ENCODE measurements around the gene CYB561A3.

CYB561A3 gene

DNA sequence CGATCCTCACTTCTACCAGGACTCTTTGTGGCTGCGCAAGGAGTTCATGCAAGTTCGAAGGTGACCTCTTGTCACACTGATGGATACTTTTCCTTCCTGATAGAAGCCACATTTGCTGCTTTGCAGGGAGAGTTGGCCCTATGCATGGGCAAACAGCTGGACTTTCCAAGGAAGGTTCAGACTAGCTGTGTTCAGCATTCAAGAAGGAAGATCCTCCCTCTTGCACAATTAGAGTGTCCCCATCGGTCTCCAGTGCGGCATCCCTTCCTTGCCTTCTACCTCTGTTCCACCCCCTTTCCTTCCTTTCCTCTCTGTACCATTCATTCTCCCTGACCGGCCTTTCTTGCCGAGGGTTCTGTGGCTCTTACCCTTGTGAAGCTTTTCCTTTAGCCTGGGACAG, 7.0 kb upstream of the CYB561A3 start:
- no peak for DNase-seq (ENCODE audit: low read depth)

DNA sequence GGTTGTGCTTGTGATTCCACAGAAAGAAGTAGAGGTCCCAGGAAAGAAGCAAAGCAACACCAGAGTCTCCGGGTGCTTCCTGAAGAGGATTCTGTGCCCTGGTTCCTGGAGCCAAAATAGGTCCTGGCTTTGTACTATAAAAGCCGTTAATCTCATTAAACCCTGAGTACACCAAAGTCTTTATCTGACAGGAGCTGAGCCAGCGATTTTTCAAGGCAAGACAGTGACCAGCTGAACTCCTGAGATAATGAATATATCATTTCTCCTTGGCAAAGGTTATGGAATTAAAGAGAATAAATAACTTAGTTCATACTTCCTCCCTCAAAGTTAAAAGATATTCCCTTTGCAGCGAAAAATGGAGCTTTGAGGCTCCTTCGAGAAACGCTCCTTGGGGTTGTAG, 5.7 kb upstream of the CYB561A3 start:
- TF ChIP-seq, protein P1, sequence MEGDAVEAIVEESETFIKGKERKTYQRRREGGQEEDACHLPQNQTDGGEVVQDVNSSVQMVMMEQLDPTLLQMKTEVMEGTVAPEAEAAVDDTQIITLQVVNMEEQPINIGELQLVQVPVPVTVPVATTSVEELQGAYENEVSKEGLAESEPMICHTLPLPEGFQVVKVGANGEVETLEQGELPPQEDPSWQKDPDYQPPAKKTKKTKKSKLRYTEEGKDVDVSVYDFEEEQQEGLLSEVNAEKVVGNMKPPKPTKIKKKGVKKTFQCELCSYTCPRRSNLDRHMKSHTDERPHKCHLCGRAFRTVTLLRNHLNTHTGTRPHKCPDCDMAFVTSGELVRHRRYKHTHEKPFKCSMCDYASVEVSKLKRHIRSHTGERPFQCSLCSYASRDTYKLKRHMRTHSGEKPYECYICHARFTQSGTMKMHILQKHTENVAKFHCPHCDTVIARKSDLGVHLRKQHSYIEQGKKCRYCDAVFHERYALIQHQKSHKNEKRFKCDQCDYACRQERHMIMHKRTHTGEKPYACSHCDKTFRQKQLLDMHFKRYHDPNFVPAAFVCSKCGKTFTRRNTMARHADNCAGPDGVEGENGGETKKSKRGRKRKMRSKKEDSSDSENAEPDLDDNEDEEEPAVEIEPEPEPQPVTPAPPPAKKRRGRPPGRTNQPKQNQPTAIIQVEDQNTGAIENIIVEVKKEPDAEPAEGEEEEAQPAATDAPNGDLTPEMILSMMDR (conservative IDR thresholded peaks at IDR 0.05; ENCODE audit: low read depth, low read length) = no peak
- H3K4me3 ChIP-seq (ENCODE audit: low read length) = no peak overlapping the region
- DNase-seq (ENCODE audit: low read depth) = no peak

More for the DNA sequence above, 7.0 kb upstream of the CYB561A3 start:
- no peak overlapping the region for H3K4me3 ChIP-seq (ENCODE audit: low read length)
- TF ChIP-seq, protein P1 (conservative IDR thresholded peaks at IDR 0.05; ENCODE audit: low read depth, low read length) = no peak

DNA sequence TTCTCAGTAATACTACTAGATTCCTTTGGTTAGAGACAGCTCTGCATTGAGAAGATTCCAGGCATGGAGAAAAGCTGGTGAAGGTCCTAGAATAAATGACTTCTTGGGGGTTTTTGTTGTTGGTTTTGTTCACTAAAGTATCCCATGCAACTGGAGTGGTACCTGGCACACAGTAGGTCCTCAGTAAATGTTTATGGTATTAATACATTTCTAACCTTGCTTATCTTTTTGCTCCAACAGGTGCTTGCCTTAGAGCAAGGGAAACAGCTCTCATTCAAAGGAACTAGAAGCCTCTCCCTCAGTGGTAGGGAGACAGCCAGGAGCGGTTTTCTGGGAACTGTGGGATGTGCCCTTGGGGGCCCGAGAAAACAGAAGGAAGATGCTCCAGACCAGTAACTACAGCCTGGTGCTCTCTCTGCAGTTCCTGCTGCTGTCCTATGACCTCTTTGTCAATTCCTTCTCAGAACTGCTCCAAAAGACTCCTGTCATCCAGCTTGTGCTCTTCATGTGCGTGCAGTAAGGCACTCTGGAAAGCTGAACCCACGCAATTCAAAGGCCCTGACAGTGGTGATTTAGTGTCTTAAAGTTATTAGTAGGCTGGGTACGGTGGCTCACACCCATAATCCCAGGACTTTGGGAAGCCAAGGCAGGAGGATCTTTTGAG, 2.5 kb upstream of the CYB561A3 start:
- TF ChIP-seq, protein P1 (conservative IDR thresholded peaks at IDR 0.05; ENCODE audit: low read depth, low read length) = no peak
- H3K4me3 ChIP-seq (ENCODE audit: low read length) = no peak overlapping the region
- DNase-seq (ENCODE audit: low read depth) = no peak

DNA sequence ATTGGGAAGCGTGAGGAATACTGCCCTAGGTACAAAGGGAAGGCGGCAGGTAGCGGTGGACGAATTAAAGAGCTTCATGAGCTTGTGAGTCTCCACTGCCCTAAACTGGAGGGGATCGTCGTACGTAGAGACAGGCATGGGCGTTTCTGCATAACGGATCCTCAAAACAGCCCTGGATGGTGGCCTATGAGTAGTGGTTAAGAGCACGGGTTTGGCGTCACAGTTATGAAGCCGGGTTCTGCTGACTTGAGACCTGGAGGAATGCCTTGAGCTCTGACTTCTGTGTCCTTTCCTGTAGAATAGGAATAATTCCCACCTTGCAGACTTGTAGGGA, 827 bp upstream of the CYB561A3 start:
- H3K4me3 ChIP-seq (ENCODE audit: low read length) = peak overlapping the region; percentile 97
- TF ChIP-seq, protein P1 (conservative IDR thresholded peaks at IDR 0.05; ENCODE audit: low read depth, low read length) = no peak
- peak; percentile 58 for DNase-seq (ENCODE audit: low read depth)

DNA sequence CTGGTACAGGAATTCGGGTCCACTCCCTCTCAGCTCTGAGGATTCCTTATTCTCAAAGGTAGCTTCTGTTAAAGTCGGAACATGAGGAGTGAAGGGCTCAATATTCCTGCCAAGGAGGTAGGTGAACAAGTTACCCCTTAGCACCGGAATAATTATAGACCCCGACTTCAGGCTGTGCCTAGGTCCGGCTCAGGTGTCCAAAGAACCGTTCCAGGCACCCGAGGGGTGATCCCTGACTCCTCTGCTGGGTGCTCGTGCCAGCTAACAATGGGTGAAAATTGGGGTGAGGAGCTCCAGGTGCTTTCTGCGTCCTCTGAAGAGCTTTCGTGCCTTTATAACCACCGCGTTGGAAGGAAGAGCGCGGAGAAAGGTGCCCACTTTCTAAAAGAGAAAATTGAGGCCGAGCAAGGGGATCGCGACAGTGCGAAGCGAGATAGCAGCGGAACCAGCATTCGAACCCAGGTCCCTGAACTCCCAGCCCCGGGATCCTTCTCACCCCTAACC, 393 bp downstream of the CYB561A3 start:
- no peak for DNase-seq (ENCODE audit: low read depth)
- peak overlapping the region; percentile 97 for H3K4me3 ChIP-seq (ENCODE audit: low read length)

DNA sequence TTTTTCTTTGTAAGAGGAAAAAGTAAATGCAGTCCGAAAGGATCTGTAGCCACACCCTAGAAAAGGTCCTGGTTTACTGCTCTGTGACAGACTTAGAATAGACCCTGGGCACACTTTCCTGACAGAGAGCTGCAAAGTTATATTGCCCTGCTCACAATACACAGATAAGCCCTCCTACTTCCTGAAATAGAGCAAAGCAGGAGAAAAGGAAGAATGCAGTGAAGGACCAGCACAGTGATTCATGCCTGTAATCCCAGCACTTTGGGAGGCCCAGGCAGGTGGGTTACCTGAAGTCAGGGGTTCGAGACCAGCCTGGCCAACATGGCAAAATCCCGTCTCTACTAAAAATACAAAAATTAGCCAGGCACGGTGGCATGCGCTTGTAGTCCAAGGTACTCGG, 2.2 kb downstream of the CYB561A3 start:
- H3K4me3 ChIP-seq (ENCODE audit: low read length) = no peak overlapping the region
- DNase-seq (ENCODE audit: low read depth) = no peak
- TF ChIP-seq, protein P1 (conservative IDR thresholded peaks at IDR 0.05; ENCODE audit: low read depth, low read length) = no peak

More for the DNA sequence above, 393 bp downstream of the CYB561A3 start:
- TF ChIP-seq, protein P1 (conservative IDR thresholded peaks at IDR 0.05; ENCODE audit: low read depth, low read length) = no peak

DNA sequence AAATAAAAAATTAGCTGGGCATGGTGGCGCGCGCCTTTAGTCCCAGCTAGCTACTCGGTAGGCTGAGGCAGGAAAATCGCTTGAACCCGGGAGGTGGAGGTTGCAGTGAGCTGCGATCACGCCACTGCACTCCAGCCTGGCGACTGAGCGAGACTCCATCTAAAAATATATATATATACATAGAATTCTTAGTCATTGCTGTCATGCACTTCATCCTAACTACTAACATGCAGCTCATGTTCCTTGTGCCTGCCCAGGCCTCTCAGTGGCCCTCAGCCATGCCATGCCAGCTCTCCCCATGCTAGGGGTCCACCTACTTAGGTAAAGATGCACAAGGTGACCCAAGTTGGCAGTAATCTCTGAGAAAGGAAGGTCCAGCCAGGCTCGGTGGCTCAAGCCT, 3.1 kb downstream of the CYB561A3 start:
- no peak overlapping the region for H3K4me3 ChIP-seq (ENCODE audit: low read length)
- no peak for DNase-seq (ENCODE audit: low read depth)

More for the DNA sequence above, 3.1 kb downstream of the CYB561A3 start:
- TF ChIP-seq, protein P1 (conservative IDR thresholded peaks at IDR 0.05; ENCODE audit: low read depth, low read length) = no peak
